GM19193 (cell line): ENCODE results near the gene ASIC1.

Source experiments
- POLR2A ChIP-seq: IDR thresholded peaks from 4 replicates; pipeline ENCODE4 v1.6.1; 2011; ENCODE audit not compliant: insufficient read depth, insufficient read length; ENCODE audit errors: extremely low read depth

ASIC1 gene

GRCh38 chr12:50083301-50083700 is 25.9 kb downstream of the ASIC1 start:
- TF ChIP-seq POLR2A = no peak

GRCh38 chr12:50084775-50085614 is 27.6 kb downstream of the ASIC1 start, which contains the start of gene SMARCD1:
Gene SMARCD1 (plus strand): TSS chr12:50085342. CDS start chr12:50085370, 28 bp downstream.
- TF ChIP-seq POLR2A = peak; percentile 72

DNA sequence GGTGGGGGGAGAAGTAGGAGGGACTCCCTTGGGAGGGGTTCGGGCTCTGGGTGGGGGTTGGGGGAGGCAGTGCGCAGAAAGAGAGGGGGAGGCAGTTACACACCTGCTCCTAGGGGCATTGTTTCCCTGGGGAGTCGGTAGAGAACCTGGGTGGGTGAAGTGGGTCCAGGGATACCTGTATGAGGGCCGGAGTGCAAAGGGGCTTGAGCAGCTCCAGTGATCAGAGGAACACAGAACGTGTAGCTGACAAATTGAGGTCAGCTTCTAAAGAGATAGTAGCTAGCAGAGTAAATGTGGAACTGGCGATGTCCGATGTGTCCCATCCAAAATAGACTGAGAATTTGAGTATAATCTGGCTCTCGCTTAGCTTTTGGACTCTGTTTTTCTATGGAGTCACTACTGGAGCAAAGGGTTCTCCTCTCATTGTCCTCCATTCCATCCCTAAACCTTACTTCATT is 28.2 kb downstream of the ASIC1 start:
- no peak for TF ChIP-seq POLR2A

DNA sequence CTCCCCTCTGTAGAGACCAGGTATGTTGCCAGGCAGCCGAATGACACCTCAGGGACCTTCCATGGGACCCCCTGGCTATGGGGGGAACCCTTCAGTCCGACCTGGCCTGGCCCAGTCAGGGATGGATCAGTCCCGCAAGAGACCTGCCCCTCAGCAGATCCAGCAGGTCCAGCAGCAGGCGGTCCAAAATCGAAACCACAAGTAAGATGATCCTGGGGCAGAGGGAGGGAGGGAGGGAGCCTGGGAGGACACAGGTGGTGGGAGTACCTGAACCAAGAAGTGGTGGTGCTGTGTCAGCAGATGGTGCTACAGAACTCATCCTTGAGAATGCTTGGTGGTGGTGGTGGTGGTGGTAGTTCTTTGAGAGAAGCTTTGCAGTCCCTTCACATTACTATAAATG is 28.8 kb downstream of the ASIC1 start:
- TF ChIP-seq POLR2A = no peak

GRCh38 chr12:50087151-50087550 is 29.8 kb downstream of the ASIC1 start:
- no peak for TF ChIP-seq POLR2A

GRCh38 chr12:50087995-50088394 is 30.6 kb downstream of the ASIC1 start:
- no peak for TF ChIP-seq POLR2A

DNA sequence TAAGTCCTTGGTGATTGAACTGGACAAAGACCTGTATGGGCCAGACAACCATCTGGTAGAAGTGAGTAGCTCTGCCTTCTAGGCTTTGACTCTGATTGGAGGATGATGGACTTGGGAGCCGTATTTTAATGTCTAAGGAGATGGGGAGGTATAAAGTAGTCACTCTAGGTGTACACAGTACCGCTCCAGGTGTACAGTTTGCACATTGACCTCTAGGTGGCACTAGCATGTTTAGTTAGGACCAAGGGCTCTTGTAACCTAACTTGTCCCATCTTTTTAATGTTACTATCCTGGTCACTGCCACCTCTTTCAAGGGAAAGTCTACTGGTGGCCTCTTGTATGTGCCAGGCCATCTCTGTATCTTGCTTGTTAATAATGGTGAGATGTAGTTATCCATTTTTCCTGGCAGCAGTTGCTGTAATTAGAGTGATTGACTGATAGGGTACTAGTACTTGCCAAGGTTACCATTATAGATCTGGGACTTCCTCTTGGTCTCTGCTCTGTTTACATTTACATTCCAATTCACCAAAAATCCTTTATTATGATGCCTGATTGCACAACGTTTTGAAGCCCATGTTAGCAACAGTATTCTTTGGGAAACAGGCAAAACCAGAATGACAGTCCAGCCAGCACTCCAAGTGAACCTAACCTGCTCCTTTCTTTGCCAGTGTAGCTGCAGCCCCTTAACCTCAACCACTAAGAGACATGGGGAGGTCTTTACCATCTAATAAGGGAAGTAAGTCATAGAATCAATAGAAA is 31.4 kb downstream of the ASIC1 start:
- no peak for TF ChIP-seq POLR2A

DNA sequence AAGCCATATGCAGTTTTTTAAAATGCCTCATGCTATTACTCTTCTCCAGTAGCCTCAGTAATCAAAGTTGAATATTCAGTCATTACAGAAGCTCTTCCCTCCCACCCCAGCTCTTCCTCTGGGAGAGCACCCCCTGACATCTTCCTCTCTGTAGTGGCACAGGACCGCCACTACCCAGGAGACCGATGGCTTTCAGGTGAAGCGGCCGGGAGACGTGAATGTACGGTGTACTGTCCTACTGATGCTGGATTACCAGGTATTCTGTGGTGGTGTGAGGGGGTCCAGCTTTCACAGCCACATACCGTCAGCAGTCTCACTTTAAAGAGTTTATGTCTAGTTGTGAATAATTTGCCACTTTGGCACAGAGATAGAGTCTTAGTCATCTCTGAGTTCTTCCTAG is 32.3 kb downstream of the ASIC1 start:
- TF ChIP-seq POLR2A = no peak

DNA sequence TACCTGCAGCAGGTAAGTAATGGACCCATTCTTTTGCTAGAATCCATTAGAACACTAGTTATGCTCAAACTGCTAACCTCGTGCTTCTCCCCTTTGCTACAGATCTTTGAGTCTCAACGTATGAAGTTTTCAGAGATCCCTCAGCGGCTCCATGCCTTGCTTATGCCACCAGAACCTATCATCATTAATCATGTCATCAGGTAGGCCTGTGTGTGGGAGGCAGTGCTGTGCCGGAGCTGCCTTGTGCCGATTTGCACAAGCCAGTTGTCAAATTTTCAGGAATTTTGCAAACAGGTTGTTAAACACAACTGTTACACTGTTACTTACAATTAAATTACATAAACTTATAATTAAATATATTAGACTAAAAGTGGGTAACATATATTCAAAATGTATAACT is 33.0 kb downstream of the ASIC1 start:
- TF ChIP-seq POLR2A = no peak

- TF ChIP-seq POLR2A = no peak
These were observed 40.6 kb downstream of the ASIC1 start for GRCh38 chr12:50097952-50098351.

- no peak for TF ChIP-seq POLR2A
These were observed 42.1 kb downstream of the ASIC1 start for GRCh38 chr12:50099302-50100008.

- no peak for TF ChIP-seq POLR2A
These were observed 43.2 kb downstream of the ASIC1 start for GRCh38 chr12:50100561-50100960.

DNA sequence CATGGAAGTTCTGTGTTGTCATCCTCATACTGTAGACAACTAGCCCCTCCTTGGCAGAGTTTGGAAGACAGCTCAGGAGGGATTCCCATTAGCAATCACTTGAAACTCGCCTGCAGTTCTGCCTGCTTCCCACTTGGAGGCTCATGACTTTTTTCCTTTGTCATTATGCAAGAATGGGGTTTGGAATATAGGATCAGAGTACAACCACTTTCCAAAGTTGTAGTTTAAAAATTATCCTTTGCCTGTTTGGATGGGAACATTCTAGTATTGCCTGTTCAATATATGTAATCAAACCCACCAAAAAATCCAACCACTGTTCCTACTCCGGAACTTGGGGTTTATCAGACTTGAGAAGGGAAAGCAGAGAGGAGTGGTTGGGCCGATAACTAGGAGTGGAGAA is 44.3 kb downstream of the ASIC1 start:
- no peak for TF ChIP-seq POLR2A

DNA sequence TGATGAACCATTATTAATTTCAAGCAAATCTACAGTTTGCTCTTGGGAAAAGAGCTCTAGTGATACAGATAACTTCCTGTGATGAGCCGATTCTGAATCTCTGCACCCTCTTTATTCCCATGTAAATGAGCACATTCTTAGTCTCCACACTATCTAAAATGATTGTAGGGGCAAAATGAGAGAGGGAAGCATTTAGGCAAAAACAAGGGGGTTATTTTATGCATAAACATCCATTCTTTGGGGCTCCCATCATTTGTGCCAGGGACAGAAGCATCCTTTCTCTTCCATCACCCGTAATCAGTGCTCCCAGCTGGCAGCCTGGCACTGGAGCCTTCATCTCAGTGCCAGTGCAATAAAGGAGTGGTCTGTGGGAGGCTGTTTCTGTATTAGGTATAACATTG is 44.7 kb downstream of the ASIC1 start:
- TF ChIP-seq POLR2A = no peak

GRCh38 chr12:50102646-50103309 is 45.4 kb downstream of the ASIC1 start:
- peak; percentile 42 for TF ChIP-seq POLR2A
